GM18520 (cell line): ENCODE results near the gene KRT1.

ENCODE experiments used
- ATAC-seq: cut with Tn5 transposase; IDR thresholded peaks from one replicate; pipeline ENCODE4 v1.9.1; 2021; ENCODE audit not compliant: unreplicated experiment

KRT1 gene

DNA sequence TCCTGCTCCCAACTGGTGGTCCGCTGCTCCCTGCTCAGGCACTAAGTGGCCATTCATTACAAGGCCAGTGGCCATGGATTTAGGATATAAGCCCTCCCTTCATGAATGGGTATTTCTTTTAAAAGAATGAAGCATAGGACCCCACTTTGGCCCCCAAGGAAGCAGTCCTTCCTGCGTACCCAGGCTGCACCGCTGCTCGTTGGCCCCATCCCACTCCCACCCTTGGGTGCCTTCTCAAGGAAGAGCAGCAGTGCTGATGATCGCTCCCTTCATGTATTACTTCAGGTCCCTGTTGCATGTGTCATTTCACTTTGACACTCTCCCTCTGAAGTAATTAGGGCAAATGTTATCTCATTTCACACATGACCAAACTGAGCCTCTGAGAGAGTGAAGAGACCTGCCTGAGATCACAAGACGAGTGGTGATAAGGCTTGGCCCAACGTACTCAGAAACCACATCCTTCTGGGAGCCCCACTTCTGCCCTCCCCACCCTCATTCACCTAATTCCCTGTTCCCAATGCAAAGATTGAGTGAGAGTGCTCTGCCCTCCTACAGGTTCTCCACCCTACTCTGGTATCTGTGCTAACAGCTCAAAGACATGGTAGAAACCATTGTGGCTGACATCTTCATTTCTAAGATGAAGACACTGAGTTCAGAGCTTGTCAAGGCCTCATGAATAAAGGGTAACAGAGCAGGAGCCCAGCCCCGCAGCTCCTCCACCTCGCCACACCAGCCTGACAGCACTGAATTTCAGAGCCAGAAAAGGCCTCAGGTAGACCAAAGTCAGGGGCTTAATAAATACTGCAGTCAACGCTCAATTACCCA lies 17.9 kb downstream of the KRT1 start:
- ATAC-seq: no peak

DNA sequence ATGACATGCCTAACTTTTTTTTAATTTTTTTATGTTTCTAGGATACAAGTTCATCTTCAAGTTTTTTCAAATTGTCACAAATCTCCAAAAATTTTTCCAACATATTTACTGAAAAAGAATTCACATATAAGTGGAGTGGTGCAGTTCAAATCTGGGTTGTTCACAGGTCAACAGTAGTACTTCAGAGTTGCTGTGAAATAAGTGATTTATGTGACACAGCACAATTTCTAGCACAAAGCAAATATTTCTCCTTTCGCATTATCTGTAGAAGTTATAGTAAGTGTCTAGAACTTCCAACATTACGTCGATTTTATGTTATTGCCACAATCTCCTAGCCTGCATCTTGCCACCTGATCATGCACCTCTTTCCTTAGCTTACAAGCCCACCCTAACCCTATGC lies 18.5 kb downstream of the KRT1 start:
- no peak for ATAC-seq

DNA sequence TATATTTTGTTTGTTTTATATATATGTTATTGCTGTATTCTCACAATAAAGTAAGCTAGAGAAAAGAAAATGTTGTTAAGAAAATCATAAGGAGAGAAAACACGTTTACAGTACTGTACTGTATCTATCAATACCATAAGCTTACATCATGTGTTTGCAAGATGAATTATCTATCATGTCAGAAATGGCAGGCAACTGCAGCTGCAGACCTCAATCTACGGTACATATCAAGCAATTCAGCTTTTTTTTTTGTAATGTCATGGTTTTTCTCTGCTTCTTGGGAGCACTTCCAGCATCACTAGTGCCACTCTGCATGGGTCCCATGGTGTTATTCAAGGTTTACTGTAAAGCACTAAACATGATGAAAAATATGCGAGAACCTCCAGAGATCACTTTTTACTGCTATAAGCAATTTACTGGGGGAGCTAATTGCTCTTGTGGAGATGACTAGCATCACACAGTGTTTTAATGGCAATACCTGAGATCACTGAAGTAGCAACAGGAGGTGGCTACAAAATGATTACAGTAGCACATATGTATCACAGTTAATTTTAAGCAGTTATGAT lies 19.2 kb downstream of the KRT1 start:
- no peak for ATAC-seq

DNA sequence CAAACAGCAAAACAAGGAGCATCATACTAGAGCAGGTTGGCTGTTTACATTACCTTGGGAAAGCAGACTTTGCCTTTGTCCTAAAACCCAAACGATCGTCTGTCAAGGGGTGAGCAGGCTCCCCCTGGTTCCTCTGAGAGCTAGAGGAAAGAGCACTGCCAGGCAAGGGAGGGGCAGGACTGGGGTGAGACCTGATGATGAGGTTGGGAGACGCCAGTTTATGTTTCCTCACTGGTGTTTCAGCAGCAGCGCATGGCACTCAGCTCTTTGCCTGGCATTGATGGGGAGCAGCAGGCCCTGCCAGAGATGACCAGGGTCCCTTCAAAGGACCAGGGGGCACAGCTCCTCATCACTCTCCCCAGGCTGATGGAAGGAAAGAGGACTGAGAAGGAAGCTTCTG lies 20.3 kb downstream of the KRT1 start:
- no peak for ATAC-seq

DNA sequence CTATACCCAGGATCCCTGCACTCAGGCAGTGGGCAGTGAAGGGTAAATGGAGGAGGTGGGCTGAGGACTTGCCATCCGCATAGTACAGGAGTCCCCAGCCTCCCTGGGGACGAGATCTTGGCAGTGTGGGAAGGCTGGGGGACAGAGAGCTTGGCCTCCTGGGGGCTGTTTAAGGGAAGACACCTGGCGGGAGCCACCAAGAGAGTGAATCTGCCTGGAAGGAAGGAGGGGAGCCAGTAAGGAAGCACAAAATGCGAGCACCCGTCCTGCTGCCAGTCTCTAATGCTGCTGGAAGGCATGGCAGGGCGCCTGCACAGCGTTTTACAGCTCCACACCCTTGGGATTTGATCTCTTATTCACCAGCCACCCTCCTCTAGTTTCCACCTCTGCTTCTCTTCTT lies 20.8 kb downstream of the KRT1 start:
- ATAC-seq: no peak

DNA sequence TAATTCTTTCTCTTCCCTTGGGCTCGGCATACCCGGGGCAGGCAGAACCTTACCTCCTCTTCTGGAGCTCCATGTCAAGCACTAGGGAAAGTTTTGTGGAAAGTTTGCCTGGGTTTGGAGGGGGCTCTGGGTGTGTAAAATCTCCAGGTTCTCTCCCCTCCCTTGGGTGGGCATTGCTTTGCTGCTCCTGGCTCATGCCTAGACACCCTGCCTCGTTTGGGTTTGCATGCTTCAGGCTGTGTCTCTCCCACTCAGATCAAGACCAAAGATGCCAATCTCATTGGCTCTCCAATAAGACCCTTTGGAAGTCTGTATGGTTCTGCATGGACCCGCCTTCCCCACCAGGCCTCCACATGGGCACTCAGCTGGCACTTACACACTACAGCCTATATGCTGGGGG lies 22.0 kb downstream of the KRT1 start:
- no peak for ATAC-seq

DNA sequence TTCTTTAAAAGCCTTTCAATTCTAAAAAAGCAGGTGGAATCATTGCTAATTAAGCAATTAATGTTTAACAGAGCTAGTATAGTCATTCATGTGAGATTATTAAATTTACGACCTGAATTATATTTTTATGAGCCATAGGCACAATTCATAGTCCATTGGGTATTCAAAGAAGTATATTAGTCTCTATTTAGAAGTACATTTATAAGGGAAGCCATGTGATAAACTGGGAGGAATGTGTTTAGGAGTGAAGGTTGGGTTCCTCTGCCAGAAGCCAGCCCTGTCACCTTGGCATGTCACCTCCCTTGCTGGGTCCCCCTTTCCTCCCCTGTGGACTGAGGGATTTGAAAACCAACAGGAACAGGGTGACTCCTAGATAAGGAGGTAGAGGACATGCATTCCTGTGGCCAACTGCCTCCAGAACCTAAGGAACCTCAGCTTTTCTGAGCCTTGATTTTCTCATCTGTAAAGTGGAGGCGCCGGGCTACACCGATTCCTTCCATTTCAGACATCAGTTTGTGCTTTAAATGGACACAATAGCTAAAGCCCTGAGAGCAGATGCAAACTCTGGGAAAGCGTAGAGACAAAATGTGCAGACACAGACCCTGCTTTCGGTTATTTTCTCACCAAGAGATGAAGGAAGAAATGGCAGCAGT lies 22.8 kb downstream of the KRT1 start:
- ATAC-seq: no peak

DNA sequence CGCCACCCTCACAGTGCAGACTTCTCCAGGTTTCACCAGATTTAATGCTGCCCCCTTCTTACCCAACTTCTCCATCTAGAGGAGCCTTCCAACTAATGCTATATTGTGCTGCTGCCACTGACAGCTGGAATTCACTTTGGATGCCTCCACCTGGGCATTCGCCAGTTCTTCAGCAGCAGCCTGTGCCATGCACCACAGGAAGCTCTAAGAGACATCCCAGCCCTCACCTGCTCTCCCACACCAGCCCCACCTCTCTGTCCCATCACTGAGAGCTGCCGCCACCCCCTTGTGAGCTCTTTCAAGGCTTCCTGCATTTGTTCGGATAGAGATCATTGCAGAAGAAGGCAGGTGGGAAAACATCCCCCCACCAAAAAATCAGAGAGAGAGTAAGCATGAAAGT lies 23.6 kb downstream of the KRT1 start:
- no peak for ATAC-seq

DNA sequence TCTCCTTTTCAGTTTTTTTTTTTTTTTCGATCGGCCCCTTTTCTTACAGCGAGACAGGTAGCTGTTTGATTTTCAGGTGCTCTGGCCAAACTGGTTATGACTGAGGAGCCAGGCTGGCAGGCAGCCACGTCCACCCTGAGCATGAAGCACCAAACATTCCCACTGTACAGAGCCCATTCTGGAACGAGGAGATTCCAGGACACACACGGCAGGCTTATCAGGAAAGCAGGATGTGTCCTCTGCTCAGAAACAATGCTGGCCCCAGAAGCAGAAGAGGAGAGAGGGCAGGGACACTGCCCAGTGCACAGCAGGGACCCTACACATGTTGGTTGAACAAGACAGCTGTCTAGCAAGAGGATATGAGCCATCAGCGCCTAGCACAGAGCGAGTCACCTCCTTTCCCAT lies 24.5 kb downstream of the KRT1 start:
- no peak for ATAC-seq

DNA sequence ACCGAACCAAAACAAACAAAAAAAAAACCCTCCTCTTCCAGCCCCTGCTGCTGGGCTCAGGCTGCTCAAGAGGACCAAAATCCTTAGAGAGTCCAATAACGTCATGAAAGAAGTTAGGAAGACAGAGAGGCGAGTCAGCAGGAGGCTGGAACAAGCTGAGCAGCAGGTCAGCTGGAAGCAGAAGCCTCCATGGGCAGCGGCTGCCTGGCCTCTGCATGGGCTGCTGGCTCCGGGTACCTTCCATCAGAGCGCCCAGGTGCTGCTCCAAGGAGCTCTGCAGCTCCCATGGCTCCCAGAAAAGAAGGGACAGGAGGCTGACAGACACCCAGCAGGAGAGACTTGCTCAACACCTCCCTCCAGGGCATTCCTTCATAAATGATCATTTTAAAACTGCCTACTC lies 25.0 kb downstream of the KRT1 start:
- no peak for ATAC-seq

DNA sequence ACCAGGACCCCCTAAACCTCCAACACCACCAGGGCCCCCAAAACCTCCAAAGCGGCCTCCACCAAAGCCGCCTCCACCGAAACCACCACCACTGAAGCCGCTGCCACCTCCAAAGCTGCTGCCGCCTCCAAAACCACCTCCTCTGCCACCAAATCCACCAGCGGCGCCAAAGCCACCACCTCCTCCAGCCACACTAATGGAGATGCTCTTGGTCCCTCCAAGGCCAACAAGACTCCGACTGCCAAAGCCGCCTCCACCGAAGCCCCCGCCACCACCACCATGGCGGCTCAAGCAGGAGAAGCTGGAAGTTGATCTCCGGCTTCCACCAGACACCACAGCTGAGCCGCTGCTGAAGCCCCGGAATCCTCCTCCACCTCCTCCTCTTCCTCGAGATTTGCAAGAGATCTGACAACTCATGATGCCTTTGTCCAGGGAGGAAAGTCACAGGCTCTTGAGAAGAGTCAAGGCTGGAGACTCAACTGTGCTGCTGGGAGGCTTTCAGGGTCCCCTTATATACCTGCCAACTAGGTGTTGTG lies 28.4 kb downstream of the KRT1 start, which contains the start of gene KRT2:
KRT2 (minus strand) TSS at position 486 of the 536 bp plus-strand sequence; CDS start at position 417, 69 bp downstream.
- ATAC-seq: no peak

DNA sequence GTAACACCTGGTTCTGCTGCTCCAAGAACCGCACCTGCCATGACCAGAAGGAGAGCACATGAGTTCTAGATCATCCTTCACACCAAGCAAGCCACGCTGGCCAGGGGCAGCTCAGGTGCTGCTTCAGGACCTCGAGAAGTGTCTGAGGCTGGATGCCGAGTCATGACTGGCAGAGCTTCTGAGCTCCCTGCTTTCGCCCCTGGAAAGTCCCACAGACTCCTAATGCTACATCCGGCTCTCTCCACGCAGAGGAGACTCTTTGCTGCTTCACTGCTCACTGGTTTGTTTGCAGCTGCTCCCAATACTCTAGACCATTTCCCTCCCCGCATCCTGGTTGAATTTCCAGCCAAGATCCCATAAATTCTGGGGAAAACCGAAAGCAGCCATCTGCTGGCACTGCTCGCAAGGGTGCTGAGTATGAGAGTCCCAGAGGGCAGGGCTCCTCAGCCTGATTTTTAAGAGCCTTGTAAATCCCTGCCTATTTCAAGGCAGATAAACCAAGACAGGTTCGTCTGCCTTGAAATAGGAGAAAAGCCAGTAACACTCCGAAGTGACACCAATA lies 29.6 kb downstream of the KRT1 start:
- no peak for ATAC-seq

DNA sequence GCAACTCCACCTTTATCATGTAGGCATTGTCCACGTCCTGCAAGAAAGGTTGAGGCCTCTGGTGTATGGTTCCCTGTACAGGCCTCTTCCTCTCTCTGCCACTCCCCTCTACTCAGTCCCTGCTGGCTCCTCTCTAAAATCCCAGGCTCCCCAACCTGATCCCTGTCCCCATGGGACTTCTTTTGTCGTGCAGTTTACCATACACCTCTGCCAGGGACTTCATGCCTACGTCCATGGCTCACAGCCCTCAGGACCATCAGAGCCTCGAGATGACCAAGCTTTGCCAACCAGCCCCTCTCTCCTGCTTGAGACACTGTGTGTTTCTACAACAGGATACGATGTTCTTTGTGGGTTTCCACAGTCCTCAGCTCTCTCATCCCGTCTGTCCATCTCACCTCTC lies 31.1 kb downstream of the KRT1 start:
- no peak for ATAC-seq

DNA sequence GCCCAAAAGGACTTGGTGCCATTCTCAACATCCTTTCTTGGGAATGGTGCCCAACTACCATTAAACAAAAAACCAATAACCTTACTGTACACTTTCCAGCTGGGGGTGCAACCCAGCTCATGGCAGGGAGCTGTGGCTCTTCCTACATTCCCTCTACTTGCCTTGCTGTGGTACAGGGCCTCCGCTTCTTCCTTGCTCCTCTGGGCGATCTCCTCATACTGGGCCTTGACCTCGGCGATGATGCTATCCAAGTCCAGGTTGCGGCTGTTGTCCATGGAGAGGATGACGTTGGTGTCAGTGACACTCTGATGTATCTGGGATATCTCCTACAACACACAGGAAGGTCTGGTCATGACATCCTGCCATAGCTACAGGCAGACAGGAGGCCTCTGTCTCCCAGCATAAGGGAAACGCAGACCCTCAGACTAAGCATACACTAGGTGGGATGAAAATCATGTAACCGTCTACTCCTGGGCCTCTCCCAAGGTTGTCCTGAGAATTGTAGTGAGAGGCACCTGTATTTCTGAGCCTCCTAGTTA lies 32.1 kb downstream of the KRT1 start:
- ATAC-seq: no peak

DNA sequence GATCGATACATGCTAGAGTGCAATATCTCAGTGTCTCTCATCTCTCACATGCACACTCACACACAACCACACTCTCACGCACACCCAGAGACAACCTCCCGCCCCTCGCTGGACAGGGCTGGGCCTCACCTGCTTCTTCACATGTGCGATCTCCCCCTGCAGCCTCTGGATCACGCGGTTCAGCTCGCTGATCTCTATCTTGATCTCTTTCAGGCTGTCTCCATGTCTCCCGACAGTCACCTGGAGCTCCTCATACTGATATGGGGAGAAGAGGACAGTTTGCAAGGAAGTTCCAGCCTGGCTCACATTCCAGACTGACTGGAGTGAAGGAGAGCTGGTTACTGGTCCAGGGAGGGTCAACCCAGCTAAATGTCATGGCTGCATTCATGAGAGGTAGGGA lies 32.6 kb downstream of the KRT1 start:
- ATAC-seq: no peak

DNA sequence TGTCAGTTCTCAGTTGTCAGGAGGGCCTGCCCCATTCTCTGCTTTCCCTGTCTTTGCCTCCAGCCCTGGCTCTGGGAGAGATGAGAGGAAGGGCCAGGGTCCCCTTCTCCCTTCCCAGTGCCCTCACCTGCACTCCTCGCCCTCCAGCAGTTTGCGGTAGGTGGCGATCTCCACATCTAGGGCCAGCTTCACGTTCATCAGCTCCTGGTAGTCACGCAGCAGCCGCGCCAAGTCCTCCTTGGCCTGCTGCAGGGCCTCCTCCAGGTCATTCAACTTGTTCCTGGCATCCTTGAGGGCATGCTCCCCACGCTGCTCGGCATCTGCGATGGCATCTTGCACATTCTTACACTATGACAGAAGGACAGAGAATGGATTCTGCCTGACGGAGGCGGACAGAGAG lies 33.6 kb downstream of the KRT1 start:
- ATAC-seq: no peak

DNA sequence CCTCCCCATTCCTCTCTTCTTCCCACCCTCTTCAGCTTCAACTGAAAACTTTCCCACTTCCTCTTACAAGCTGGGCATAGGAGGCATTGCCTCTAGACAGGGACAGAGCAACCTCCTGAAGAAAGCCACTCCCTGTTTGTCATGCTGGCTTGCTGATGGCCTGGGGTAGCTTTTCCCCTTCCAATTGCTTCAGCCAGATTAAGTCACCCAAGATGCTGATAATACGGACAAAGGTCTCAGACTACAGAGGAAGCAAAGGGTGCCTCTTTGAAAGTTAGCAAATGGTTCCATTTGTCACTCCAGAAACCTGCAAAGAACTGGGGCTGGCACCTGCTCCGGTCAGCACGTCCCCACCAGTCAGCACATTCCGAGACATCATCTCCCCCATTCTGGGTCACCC lies 34.2 kb downstream of the KRT1 start:
- no peak for ATAC-seq

DNA sequence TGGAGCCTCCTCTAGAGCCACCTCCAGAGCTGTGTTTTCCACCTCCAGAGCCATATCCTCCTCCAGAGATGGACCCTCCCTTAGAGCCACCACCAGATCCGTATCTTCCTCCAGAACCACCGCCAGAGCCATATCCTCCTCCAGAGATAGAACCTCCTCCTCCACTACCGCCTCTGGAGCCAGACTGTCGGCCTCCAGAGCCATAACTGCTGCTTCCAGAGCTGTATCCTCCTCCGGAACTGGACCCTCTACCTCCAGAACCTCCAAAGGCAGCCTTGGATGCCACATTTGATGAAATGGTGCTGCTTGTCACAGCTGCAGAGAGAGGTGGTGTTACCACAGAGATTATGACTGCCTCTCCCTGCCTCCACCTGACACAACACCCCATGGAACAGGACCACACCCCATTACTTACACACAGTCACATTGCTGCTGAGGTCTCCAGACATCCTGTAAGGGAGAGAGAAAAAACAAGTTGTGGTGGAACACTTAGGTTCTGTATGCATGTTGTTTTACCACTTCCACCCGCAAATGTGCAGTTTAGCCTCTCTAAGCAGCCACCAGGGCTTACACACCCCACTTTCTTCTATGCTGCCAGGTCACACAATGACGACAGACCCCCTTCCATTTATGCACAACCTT lies 35.0 kb downstream of the KRT1 start:
- ATAC-seq: no peak

DNA sequence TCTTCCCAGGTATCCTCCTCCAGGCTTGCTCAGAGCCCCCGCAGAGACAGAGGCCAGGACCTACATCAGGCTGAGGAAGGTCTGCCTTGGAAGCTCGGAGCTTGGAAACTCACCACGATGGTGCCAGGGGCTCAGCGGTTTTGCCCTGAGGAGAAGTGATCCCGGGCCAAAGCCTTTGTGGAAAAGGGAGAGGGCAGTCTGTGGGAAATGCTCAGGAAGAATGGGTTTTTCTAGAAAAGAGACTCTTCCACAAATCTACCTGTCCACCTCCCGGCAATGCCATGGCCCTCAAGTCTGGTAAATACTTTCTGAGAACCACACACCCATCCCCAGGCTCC lies 36.2 kb downstream of the KRT1 start:
- ATAC-seq: no peak

DNA sequence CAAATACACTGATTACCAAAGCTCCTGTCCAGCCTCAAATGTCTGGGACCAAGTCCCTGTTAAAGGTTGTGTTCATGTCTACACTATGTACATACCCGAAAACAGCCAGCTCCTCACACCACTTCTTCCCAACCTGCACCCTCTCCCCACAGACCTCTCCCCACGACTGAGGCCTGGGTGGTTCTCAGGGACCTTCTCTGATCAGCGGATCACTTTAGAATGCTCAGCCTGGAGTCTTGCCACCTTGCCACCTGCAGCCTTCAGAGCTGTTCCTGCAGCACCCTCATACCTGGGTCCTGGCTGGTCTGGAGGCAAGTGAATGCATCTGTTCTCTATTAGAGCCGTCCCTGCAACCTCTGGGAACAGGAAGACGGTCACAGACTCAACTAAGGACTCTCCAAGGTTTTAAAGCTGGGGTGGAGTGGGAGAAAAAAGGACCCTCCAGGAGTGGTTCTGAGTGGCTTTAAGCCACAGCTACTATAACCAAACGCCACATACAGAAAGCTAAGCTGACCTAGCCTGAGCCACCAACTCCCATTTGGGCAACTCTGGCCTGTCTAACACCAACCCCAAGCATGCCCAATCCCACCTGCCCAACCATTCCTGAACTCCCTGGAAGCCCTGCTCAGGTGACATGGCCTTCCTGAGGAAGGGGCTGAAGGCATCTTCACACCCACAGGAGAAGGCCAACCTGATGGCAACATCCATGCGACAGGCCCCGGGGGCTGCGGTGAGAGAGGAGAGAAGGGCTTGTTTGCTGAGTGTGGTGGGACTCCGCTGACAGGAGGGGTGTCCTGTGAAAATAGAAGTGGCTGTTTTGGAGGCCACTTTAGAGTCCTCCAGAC lies 36.8 kb downstream of the KRT1 start:
- ATAC-seq: no peak
